Hematopoietic multipotent progenitor cell treated with erythropoietin and hydrocortisone succinate and interleukin-3 and kit ligand, for 4 days (in vitro differentiated cells): Measurements from ENCODE around the gene GMPR.

Experiments used
- DNase-seq: peaks from one replicate; pipeline ENCODE4 v3.0.0-alpha.2; 2015

Gene GMPR

GRCh38 chr6:16334671-16335070 is 96.3 kb downstream of the GMPR start:
- no peak for DNase-seq

GRCh38 chr6:16335176-16335575 is 96.8 kb downstream of the GMPR start:
- DNase-seq, result no peak

GRCh38 chr6:16336056-16336818 is 97.8 kb downstream of the GMPR start:
- no peak for DNase-seq

GRCh38 chr6:16336911-16337294 is 98.5 kb downstream of the GMPR start:
- no peak for DNase-seq

GRCh38 chr6:16337295-16337975 is 99.0 kb downstream of the GMPR start:
- no peak for DNase-seq

- peak; percentile 34 for DNase-seq
Observed at GRCh38 chr6:16338577-16339264, 100.3 kb downstream of the GMPR start.

GRCh38 chr6:16339265-16339587 is 100.8 kb downstream of the GMPR start:
- DNase-seq, result no peak

- DNase-seq, result no peak
Observed at GRCh38 chr6:16343593-16343992, 105.2 kb downstream of the GMPR start.

GRCh38 chr6:16344756-16345155 is 106.4 kb downstream of the GMPR start:
- no peak for DNase-seq
